GM23248 (cell line): ENCODE measurements around the gene MFSD6. TPM values are rescaled to one million over a fixed set of nuclear protein-coding genes. Genes with fewer than 3 reads are reported as not detected.

Experiments
- DNase-seq: peaks from one replicate; pipeline ENCODE4 v3.0.0-alpha.2; 2015
- H2AFZ ChIP-seq: fragments of 200-600 bp; sonication (generic); 2 replicates; pipeline ENCODE4 v1.6.1; 2016; ENCODE audit warnings: antibody characterized with exemption
- H3F3A ChIP-seq: fragments of 200-600 bp; sonication (generic); 2 replicates; pipeline ENCODE4 v1.6.1; 2016; ENCODE audit warnings: mild to moderate bottlenecking, antibody characterized with exemption, mixed run types; ENCODE audit not compliant: insufficient read depth
- H3K27ac ChIP-seq: fragments of 200-600 bp; sonication (generic); 2 replicates; pipeline ENCODE4 v1.5.1; 2016; ENCODE audit warnings: mild to moderate bottlenecking
- H3K27me3 ChIP-seq: fragments of 200-600 bp; sonication (generic); replicated peaks from 2 replicates; pipeline ENCODE4 v1.6.1; 2016; ENCODE audit warnings: mild to moderate bottlenecking; ENCODE audit not compliant: insufficient read depth
- H3K36me3 ChIP-seq: fragments of 200-600 bp; sonication (generic); 2 replicates; pipeline ENCODE4 v1.6.1; 2016; ENCODE audit warnings: low read depth, mild to moderate bottlenecking
- H3K4me1 ChIP-seq: fragments of 200-600 bp; sonication (generic); 2 replicates; pipeline ENCODE4 v1.6.1; 2016; ENCODE audit warnings: mild to moderate bottlenecking; ENCODE audit not compliant: insufficient read depth
- H3K4me2 ChIP-seq: fragments of 200-600 bp; sonication (generic); one replicate; pipeline ENCODE4 v1.6.1; 2016; ENCODE audit warnings: mild to moderate bottlenecking; ENCODE audit not compliant: unreplicated experiment
- H3K4me3 ChIP-seq: fragments of 200-600 bp; sonication (generic); 2 replicates; pipeline ENCODE4 v1.5.1; 2016; ENCODE audit warnings: mild to moderate bottlenecking
- H3K79me2 ChIP-seq: fragments of 200-600 bp; sonication (generic); 2 replicates; pipeline ENCODE4 v1.6.1; 2016; ENCODE audit warnings: mild to moderate bottlenecking; ENCODE audit not compliant: insufficient read depth
- H3K9ac ChIP-seq: fragments of 200-600 bp; sonication (generic); 2 replicates; pipeline ENCODE4 v1.6.1; 2016; ENCODE audit warnings: mild to moderate bottlenecking
- H3K9me2 ChIP-seq: fragments of 200-600 bp; sonication (generic); 2 replicates; pipeline ENCODE4 v1.6.1; 2016; ENCODE audit warnings: mixed run types, mild to moderate bottlenecking, moderate library complexity; ENCODE audit not compliant: insufficient read depth
- H3K9me3 ChIP-seq: fragments of 200-600 bp; sonication (generic); one replicate; pipeline ENCODE4 v1.6.1; 2017; ENCODE audit warnings: low read depth
- H4K20me1 ChIP-seq: fragments of 200-600 bp; sonication (generic); 2 replicates; pipeline ENCODE4 v1.6.0; 2016; ENCODE audit not compliant: insufficient read depth
- EZH2 ChIP-seq: fragments of 200-600 bp; sonication (generic); IDR thresholded peaks from 2 replicates; pipeline ENCODE4 v1.6.1; 2018; ENCODE audit warnings: antibody characterized with exemption, mild to moderate bottlenecking; ENCODE audit not compliant: insufficient read depth, poor library complexity, severe bottlenecking
- EZH2phosphoT487 ChIP-seq: fragments of 200-600 bp; sonication (generic); IDR thresholded peaks from 2 replicates; pipeline ENCODE4 v1.6.1; 2018; ENCODE audit warnings: antibody characterized with exemption, moderate library complexity, mild to moderate bottlenecking, low read depth; ENCODE audit not compliant: insufficient read depth
- WGBS, 2 experiments: methylation state at CpG; one replicate each; pipeline ENCODE4 v1.1.6; 2015 to 2017; ENCODE audit warnings: low lambda C conversion rate in 2 of 2, low coverage in 1 of 2; ENCODE audit errors: missing lambda C conversion rate in 2 of 2; 5-methylcytosine and 5-hydroxymethylcytosine counted together
- in situ Hi-C: fragments of 300-500 bp; cut with MboI; formaldehyde crosslinking; loops from 2 replicates; pipeline ENCODE4 v1.15.0; 2020
- polyA plus RNA-seq: library from polyadenylated mRNA; unstranded; fragments of >200 nt; fragmentation: Nextera tagmentation; extraction: Ambion mirVana; gene quantifications from 2 replicates; pipeline ENCODE4 v1.2.1, GENCODE V29; 2016
- total RNA-seq: library from RNA; depleted of rRNA; stranded (reverse); fragments of >200 nt; shearing (Covaris generic); gene quantifications from 2 replicates; pipeline ENCODE4 v1.2.3, GENCODE V29; 2014

Gene MFSD6
- total and polyA plus RNA-seq, 2 experiments from 2014 or later, result 3.2 to 6.7 TPM

DNA sequence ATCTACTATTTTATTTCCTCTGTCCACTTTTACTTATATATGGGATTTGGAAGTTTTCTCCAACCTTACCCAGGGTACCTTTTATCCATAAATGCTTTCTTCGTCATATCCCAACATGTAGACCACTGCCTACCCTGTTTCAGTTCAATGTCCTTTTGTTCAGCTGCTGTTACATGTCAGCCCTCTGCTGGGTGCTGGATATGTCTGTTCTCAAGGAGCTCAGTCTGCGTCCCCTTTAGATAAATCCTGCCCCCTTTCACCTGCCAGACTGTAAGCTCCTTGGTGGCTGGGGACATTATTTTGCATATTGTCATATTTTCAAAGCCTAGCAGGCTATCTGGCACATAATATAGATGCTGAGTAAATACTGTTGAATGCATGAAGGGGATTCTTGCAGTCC lies 73.2 kb downstream of the MFSD6 start:
- Histone ChIP-seq H3K79me2 (no peaks in the 10 kb centered on the region), H2AFZ (no peak overlapping the region), H3F3A (no peaks in the 10 kb centered on the region; the same call in 1 of the 2 replicates), H3K36me3 (no peaks in the 10 kb centered on the region), H3K4me3 (no peak overlapping the region), H3K9ac (no peak overlapping the region), H3K9me2 (no peaks in the 10 kb centered on the region), H3K27me3 (no peaks in the 10 kb centered on the region), H3K27ac (no peak overlapping the region), H3K4me1 (no peaks in the 10 kb centered on the region), H3K4me2 (no peak overlapping the region), H4K20me1 (no peaks in the 10 kb centered on the region), H3K9me3 (no peaks in the 10 kb centered on the region)
- WGBS, 2 experiments, result 100% methylated on average over 2 of the region's 2 CpGs
- TF ChIP-seq EZH2 (no peak), EZH2phosphoT487 (no peak)
- no peak for DNase-seq
- in situ Hi-C loops, result no loop called here

- no peak overlapping the region for H3K27ac ChIP-seq
- H2AFZ ChIP-seq, result no peak overlapping the region
- TF ChIP-seq EZH2phosphoT487, result no peak
- TF ChIP-seq EZH2, result no peak
- no peaks in the 10 kb centered on the region for H3K79me2 ChIP-seq
- H3K4me3 ChIP-seq, result no peak overlapping the region
- in situ Hi-C loops, result no loop called here
- no peaks in the 10 kb centered on the region for H4K20me1 ChIP-seq
- H3F3A ChIP-seq, result no peaks in the 10 kb centered on the region; the same call in 1 of the 2 replicates
- DNase-seq, result peak; percentile 13
- H3K9ac ChIP-seq, result no peak overlapping the region
- no peaks in the 10 kb centered on the region for H3K27me3 ChIP-seq
- H3K9me3 ChIP-seq, result no peaks in the 10 kb centered on the region
- no peaks in the 10 kb centered on the region for H3K4me1 ChIP-seq
- no peaks in the 10 kb centered on the region for H3K36me3 ChIP-seq
- H3K4me2 ChIP-seq, result no peak overlapping the region
- no peaks in the 10 kb centered on the region for H3K9me2 ChIP-seq
These were observed 74.3 kb downstream of the MFSD6 start for GRCh38 chr2:190482451-190482850.

GRCh38 chr2:190486037-190486623 lies 78.0 kb downstream of the MFSD6 start:
- Histone ChIP-seq H3K9me3 (no peaks in the 10 kb centered on the region), H3K27me3 (no peaks in the 10 kb centered on the region), H2AFZ (no peak overlapping the region), H3K36me3 (no peaks in the 10 kb centered on the region; the same call in 1 of the 2 replicates), H3F3A (no peaks in the 10 kb centered on the region; the same call in 1 of the 2 replicates), H3K4me2 (no peak overlapping the region), H3K9me2 (no peaks in the 10 kb centered on the region), H3K79me2 (no peaks in the 10 kb centered on the region), H3K4me3 (no peak overlapping the region), H3K27ac (no peak overlapping the region), H3K4me1 (no peaks in the 10 kb centered on the region), H4K20me1 (no peaks in the 10 kb centered on the region), H3K9ac (no peak overlapping the region)
- WGBS, 2 experiments, result 35 to 39% methylated on average over 3 of the region's 3 CpGs
- DNase-seq, result peak; percentile 37
- in situ Hi-C loops, result no loop called here
- TF ChIP-seq EZH2phosphoT487, result no peak
- no peak for TF ChIP-seq EZH2

GRCh38 chr2:190488516-190489233 lies 80.5 kb downstream of the MFSD6 start:
- in situ Hi-C loops, result no loop called here
- Histone ChIP-seq H4K20me1 (no peaks in the 10 kb centered on the region), H3K4me3 (no peak overlapping the region), H3K9me3 (no peaks in the 10 kb centered on the region), H3K9me2 (no peaks in the 10 kb centered on the region), H3K9ac (no peak overlapping the region), H3K27ac (no peak overlapping the region), H3K36me3 (no peaks in the 10 kb centered on the region; the same call in 1 of the 2 replicates), H3K27me3 (no peaks in the 10 kb centered on the region), H3K79me2 (no peaks in the 10 kb centered on the region), H3K4me1 (no peaks in the 10 kb centered on the region), H3F3A (no peaks in the 10 kb centered on the region; the same call in 1 of the 2 replicates), H3K4me2 (no peak overlapping the region), H2AFZ (no peak overlapping the region)
- DNase-seq, result no peak
- TF ChIP-seq EZH2 (no peak), EZH2phosphoT487 (no peak)
- 91 to 95% methylated on average over 6 of the region's 6 CpGs for WGBS, 2 experiments
